Measurements from ENCODE around the gene NXNL1.

DNA sequence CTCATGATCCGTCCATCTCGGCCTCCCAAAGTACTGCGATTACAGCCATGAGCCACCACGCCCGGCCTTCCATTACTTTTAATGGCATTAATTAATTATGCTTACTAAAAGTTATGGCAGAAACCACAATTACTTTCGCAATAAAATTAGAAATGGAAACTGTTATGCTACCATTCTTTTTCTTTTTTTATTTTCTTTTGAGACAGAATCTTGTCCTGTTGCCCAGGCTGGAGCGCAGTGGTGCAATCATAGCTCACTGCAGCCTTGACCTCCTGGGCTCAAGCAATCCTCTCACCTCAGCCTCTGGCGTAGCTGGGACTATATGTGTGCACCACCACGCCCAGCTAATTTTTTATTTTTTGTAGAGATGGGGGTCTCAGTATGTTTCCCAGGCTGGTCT, 50.7 kb downstream of the NXNL1 start:
- TF ChIP-seq EZH2phosphoT487 (IDR thresholded peaks at IDR 0.05; ENCODE audit: insufficient read depth, low read depth) (no peak), EZH2 (IDR thresholded peaks at IDR 0.05; ENCODE audit: insufficient read depth, poor library complexity, severe bottlenecking) (no peak)

Measured in GM23248 (cell line).